ENCODE data around the gene ITGA1.
"Not testable (repeated sequence)": the region's sequence is repeated elsewhere in the genome, so short reads cannot be mapped to it uniquely, and the experiment has no call there.

Gene ITGA1

DNA sequence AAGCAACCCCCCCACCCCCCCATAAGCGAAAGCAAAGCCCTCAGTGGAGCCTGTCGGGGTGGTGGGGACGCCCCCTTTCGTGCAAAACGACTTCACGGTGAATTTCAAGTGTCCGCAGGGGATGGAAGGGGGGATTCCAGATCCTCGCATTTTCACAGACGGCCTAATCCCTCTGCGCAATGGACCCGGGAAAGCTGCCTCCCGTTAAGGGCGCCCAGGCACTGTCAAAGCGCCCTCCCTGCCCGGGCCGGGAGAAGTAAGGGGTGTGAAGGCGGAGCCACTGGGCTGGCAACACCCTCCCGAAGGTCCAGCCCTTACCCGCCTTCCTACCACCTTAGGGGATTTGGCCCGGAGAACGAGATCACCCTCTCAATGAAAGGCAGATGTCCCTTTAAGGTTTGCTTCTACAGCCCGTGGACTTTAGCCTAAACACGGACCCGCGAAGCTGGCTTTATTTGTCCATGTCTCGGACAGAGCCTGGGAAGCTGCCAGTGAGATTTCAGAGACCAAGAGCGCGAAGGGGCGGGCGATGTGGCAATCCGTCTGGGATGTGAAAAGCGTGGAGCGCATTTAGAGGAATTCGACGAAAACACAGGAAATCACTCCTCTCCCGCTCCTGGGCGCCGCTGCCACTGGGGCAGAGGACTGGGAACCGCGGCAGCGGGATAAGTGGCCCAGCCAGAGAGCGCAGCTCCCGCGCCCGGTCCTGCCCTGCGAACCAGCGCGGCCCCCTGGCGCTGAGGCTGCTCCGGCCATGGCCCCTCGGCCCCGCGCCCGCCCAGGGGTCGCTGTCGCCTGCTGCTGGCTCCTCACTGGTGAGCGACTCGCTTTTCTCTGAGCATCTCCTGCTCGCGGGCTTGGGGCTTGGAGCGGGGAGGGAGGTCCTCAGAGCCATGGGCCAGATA, at the start of gene ITGA1, which contains the start of gene PELO:
Gene ITGA1 (plus strand): TSS at position 317 of the 905 bp plus-strand sequence. CDS start 438 bp downstream, at position 755.
Gene PELO (plus strand): TSS at position 317 of the 905 bp plus-strand sequence. CDS start 12,479 bp downstream, outside the sequence.
- DNase-seq = peak; percentile 54

DNA sequence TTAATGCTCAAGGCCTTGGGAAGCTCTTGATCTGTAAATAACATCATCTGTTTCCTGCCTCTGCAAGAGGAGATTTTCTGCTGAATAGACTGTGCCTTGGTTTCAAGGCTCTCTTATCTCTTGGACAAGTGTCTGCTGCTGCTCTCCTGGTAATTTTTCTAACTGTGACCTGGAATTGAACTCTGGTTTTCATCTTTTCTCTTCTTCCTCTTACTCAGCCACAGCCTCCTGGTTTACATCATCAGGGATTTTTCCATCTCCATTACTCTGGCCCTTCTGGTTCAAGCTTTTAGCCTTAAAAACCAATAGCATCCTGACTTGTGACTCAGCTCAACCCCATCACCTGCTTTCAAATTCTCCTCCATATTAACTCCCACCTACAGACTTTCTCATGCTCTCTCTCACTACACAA, 49.6 kb upstream of the ITGA1 start:
- DNase-seq = no peak

DNA sequence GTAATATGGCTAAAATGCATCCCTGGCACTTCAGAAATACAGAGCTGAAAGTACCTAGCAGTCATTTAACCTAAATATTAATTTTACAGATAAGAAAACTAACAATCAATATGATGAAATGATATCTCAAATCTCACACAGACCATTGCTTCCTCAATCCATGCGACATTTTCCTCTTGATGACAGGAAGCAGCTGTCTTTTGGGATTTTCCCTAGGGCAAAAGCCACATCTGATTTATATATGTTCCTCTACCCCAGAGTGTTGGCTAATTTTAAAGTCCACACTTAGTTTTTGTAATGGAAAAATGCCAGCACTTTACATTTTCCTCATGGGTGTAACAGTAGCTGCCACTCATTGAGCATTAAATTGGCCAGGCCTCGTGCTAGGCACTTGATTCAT, 47.7 kb upstream of the ITGA1 start:
- no peak for DNase-seq

DNA sequence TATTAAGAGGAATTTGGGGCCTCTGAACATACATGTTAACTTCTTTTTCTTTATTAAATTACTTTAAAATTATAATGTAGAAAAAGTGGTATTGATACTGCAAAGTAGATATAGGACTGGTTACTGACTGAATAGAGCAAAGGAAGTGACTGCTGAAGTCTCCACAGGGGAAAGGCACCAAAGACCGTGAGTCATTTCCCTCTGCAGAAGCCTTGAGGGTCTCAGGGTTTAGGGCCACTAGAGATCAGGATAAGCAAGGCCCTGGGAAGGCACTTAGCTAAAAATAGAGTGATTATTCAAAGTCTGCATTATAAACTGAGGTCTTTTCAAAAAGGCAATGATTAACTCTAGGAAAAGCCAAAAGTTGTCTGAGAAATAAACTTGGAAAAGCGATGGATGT, 44.7 kb upstream of the ITGA1 start:
- no peak for DNase-seq

DNA sequence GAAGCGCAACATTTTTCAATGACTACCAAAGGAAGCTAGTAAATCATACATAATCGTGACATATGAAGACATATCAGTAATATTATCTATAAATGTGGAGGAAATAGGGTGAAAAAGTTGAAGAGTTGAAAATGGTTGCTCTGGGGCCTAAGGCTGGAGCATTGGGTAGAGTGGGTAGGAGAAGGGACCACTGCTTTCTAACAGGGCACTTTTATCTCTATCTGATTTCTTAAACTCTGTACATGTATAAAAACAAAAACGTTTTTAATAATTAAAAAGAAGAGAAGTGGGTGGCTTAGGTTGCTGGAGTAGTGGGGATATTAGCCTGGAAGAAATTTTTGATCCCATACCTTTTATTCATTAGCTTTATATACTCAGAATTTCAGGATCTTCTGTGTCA, 44.2 kb upstream of the ITGA1 start:
- DNase-seq = no peak

DNA sequence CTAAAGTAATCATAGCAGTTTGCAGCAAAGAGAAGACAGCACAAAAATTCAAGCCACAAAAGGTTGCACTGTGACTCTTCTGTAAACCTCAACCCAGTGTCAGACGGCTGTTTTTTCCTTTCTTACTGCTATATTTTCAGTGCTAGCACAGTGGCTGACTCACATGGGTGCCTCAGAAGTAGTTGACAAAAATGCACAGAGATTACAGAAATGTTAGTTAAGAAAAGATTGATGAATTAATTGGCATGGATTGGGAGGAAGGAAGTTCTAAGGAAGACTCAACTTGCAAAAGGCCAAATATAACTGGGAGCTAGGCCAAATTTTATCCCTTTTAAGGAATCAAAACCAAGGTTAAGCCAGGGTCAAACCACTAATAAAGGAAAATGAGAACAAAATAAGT, 43.7 kb upstream of the ITGA1 start:
- no peak for DNase-seq

DNA sequence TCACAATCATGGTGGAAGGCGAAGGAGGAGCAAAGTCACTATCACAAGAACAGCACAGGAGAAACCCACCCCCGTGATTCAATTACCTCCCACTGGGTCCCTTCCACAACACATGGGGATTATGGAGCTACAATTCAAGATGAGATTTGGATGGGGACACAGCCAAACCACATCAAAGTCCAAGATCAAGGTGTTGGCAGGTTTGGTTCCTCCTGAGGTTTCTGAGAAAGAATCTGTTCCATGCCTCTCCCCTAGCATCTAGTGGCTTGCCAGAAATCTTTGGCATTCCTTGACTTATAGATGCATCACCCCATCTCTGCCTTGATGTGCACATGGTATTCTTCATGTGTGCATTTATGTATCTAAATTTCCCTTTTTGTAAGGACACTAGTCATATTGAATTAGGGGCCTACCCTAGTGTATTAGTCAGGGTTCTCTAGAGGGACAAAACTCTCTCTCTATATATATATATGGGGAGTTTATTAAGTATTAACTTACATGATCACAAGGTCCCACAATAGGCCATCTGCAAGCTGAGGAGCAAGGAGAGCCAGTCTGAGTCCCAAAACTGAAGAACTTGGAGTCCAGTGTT, 42.8 kb upstream of the ITGA1 start:
- not testable (repeated sequence) for DNase-seq

DNA sequence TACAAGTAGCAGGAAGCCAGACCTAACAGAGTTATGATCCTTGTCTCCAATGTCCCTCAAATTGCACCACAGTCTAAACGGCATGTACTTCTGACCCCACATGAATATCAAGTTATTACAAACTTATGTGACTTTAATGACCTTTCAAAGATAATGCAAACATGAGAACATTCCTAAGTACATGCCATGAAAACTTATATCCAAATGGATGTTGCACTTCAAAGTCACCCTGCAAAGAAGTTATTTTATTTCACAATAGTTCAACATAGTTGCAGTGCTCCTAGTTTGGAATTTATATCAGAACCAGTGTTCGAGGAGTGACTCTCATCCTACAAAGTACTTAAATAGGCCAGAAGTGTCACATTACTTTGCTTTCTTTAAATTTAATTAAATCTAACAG, 41.2 kb upstream of the ITGA1 start:
- no peak for DNase-seq

DNA sequence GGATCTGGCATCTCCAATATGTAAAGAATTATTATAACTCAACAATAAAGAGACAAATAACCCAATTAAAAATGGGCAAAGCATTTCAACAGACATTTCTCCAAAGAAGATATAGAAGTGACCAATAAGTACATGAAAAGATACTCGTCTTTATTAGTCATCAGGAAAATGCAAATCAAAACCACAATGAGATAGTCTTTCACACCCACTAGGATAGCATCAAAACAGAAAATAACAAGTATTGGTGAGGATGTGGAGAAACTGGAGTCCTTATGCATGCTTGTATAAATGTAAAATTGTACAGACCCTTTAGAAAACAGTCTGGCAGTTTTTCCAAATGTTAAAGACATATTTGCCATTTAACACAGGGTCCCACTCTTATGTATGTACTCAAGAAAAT, 39.1 kb upstream of the ITGA1 start:
- no peak for DNase-seq

DNA sequence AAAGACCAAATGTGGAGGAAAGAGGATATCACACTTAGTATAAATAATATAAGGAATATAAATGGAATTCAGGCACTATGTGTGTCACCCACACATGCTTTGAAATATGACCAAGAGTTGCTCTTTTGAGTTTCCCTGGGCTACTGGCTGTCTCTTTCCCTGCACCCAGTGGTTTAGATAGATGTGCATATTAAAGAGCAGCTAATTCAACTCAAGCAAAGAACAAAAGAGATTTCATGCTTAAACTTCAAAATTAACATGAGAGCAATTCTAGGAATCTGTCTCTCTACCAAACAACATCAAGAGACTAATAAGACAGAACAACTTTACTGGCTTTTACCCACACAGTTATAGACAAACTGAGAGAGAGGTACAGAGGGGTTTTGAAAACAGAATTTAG, 38.0 kb upstream of the ITGA1 start:
- no peak for DNase-seq

DNA sequence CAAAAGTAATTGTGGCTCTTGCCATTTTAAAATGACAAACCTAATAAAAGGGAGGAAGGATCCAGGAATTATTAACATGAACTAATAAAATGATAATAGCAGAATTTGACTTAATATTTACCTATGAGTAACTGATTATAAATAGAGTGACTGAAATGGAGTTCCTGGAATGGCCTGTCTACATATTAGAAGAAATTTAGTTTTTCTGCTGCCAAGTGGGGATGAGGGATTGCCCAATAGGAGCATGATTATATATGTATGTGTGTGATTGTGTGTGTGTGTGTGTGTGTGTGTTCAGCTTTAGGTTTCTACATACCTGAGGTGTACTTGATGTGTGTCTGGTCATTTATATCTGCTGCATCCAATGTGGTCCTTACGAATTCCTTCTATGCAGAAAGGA, 36.6 kb upstream of the ITGA1 start:
- DNase-seq = no peak

DNA sequence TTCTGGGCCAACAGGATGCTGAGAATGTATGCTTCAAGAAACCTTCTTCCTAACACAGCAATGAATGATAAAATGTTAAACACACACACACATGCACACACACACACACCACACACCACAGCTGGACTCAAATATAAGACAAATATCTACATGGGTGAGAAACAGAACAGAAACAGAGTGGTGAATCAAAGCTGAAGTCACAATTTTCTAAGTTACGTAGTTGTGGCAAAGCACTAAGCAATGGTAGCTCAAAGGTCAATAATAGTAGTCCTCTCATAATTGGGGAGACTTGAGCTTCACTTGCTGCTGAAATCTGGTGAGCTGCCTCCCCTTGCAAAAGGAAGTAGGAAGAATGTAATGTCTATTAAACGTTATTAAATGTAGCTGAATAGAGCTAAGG, 33.7 kb upstream of the ITGA1 start:
- DNase-seq = no peak

DNA sequence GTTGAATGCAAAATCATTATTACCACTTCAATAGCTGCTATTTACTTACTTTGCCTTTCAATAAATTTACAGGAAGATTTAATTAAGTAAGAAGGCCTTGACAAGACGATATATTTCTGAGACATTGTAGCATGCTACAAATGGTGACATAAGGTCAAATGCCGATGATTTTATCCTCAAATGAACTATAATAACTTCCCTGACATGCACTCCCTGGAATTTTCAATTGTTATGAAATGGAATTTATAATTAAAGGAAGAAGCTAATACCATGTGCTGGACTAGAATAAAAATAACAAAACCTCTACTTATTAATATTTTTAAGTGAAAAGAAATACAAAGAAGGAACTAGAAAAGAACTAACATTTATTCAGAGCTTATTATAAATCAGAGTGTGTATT, 30.2 kb upstream of the ITGA1 start:
- DNase-seq = no peak

DNA sequence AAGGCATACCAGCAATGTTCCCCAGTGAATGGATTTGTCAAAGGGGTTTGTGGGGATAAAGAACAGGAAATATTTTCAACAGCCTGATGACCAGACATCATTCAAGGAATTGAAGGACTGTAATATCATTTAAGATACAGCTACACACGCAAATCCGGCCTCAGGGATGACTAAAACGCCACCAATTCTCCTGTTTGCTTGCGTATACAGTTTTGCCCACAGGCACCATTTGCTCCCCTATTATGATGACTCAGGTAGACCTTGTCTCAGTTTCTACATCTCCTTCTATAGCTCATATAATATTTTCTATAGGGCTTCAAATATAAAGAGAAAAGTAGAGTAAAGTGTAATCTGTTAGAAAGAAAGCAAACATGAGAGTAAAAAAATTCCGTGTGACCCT, 29.7 kb upstream of the ITGA1 start:
- DNase-seq = no peak

DNA sequence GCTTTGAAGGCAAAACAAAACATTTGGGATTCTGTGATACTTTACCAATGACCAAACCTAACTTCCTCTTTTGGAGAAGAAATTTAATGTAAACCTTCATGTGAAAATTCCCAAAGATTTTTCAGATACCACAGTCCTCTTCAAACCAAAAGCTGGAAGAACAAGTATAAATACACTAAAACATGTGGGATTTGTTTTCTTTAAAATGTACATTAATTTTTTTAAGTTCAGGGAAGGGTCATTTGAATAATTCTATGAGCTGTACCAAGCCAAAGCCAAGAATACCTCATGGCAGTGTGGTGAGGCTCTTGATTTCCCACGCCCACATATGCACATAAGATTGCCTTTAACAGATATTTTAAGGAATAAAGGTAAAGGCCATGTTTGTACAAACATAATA, 28.4 kb upstream of the ITGA1 start:
- DNase-seq = no peak

DNA sequence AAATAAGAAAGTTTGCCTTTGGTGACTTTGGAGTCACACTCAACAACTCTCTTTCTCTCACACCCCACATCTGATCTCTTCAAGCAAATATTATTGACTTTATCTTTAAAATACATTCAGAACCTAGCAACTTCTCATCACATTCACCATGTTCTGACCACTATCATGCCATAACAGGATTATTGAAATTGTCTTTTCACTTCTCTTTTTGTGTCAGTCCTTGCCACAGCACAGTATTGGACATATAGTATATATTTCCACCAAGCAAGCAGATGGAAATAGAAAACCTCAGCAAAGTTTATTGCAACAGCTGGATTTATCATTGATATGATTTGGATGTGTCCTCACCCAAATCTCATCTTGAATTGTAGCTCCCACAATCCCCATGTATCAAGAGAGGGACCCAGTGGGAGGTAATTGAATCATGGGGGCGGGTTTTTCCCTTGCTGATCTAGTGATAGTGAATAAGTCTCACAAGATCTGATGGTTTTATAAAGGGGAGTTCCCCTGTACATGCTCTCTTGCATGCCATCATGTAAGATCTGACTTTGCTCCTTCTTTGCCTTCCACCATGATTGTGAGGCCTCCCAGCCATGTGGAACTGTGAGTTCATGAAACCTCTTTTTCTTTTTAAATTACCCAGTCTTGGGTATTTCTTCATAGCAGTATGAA, 26.9 kb upstream of the ITGA1 start:
- no peak for DNase-seq

DNA sequence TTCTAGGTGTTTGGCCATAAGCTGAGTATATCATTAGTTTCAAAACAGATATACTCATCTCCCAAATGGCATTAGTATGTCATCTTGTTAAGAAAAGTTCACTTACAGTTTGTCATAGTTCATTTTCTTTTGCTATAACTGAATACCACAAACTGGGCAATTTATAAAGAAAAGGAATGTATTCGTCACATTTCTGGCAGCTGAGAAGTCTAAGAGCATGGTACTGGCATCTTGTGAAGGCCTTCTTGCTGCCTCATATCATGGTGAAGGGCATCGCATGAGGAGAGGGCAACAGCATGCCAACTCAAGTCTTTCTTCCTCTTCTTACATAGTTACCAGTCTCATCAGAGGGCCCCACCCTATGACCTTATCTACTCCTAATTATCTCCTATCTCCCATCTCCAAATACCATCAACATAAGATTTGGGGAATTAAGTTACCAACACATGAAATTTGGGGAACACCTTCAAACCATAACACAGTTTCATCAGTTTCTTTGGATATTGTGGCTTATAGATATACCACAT, 20.4 kb upstream of the ITGA1 start:
- DNase-seq = no peak

DNA sequence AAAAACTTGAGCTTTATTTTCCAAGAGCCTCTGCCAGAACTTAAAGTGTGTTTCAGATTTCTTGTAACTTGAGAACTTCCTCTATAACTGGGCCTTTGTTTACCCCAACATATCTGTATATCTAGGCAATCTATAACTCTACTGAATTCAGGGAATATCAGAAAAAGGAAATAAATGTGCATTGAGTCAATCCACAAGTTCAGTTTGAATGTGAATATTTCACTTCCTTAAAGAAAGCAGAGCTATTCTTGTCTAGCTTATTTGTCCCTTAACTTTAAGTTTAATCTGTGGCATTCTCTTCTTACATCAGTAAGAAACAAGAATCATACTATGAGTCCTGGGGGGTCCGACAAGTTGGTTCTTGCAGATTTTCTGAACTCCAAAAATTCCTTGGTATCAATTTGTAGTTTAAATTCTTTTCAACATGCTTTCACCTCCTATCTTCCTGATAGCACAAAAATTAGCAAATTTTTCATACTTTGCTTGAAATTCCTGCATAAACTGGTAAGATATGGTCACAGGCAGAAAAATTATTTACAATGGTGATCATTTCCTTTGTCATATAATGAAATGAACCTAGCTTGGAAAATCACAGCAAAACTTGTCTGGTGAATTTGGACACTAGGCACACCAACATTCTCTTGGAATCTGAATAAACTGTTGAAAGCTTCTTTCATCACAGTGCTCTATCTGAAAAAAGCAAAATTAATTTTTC, 19.8 kb upstream of the ITGA1 start:
- no peak for DNase-seq

DNA sequence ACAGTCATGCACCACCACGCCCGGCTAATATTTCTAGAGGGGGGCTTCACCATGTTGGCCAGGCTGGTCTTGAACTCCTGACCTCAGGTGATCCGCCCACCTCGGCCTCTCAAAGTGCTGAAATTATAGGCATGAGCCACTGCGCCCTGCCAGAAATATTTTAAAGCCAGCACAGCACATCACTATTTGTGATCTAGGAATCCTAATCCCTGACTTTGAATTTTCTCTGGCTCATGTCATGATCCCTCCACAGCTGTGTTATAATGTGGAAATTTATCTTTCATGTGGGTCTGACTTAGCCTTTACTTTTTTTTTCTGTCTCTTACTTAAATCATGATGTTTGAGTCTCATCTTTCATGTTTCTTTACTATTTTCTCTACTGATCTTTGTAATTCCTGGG, 18.7 kb upstream of the ITGA1 start:
- no peak for DNase-seq

DNA sequence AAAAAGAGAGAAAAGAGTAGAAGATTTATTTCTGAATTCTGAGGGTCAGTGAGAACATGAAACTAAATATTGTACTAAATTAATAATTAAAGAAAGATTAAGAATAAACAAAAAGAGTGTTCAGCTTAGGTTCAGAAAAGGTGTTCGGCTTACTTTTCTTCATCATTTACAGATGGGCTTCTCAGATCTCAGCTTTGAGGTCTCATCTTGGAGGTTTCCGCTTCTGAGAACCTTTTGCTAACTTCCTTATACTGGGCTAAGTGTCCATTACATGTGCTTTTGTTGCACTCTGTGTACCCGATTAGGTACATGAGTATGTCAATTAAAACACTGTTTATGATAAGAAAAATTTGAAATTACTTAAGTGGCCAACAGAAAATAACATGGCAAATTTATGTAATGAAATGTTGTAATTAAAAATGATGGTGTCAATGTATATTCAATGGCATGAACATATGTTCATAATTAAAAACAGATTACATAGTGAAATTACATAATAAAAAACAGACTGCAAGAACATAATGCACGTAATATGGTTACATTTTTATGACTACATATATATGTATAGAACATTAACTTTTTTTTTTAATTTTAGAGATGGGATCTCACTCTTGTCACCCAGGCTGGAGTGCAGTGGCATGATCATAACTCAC, 17.3 kb upstream of the ITGA1 start:
- no peak for DNase-seq

DNA sequence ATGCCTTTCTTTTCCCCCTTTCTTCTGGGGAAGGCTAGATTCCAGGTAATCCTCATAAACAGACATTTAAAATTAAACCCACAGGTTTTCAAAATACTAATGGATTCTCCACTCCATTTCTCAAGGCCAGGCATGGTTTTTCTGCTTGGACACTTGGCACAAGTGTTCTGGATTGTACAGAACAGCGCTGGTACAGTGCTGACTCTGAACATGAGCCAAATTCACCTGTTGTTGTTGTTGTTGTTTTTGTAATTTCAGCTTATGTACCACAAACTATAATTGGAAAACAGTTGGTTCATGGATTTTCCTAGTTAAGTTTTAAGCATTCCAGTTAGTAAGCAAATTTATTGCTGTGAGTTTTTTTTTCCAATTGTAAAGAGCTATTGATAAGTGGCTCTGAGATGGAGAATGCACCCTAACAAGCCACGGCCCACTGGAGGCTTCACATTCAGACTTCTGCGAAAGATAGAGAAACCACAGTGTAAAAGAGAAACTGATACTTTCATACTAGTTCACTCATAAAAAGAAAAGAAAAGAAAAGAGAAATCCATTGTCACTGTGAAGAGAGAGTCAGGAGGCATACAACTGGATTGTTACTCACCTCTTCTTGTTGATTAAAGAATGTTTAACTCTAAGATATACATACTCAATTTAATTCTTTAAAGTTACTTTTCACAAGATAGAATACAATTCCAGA, 16.2 kb upstream of the ITGA1 start:
- no peak for DNase-seq

DNA sequence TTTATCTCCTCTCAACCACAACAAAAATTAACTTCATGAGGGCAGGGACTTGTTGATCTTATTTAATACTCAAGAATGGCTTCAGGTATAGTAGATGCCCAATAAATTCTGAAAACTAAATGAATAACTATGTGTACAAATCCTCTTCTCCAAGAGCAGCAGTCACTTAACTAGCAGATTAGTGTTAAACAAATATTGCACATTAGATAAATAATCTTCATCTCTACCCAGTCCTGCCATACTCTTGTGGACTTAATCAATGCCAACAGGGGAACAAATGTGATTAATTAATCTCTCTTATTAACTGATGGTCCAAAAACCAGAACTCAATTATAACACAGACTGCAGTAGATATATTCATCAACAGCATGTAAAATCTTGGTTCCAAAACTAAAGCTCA, 15.0 kb upstream of the ITGA1 start:
- DNase-seq = no peak

All from DMS79 (cell line).